Liver (tissue), 9 donors: ENCODE results near the gene CACNA1C. TPM values are rescaled to one million over a fixed set of nuclear protein-coding genes. Genes with fewer than 3 reads are reported as not detected.

ENCODE experiments used
- DNase-seq: peaks from one replicate; pipeline ENCODE4 v3.0.0-alpha.2; 2017; ENCODE audit warnings: low spot score
- H3K27ac ChIP-seq, 2 donors: one replicate each; pipeline ENCODE4 v1.7.0; 2013; ENCODE audit warnings: inconsistent platforms in 2 of 2, low read length in 2 of 2, control low read depth in 1 of 2, low read depth in 1 of 2, mild to moderate bottlenecking in 1 of 2
- H3K27me3 ChIP-seq, 4 donors: one replicate each; pipeline versions ENCODE4 v1.6.1 to v1.7.0; 2013; ENCODE audit warnings: low read length in 3 of 4, inconsistent platforms in 1 of 4, mild to moderate bottlenecking in 1 of 4, moderate library complexity in 1 of 4; ENCODE audit not compliant: control insufficient read depth in 4 of 4, insufficient read depth in 4 of 4
- H3K36me3 ChIP-seq, 4 donors: one replicate each; pipeline versions ENCODE4 v1.6.1 to v1.7.0; 2013; ENCODE audit warnings: low read length in 3 of 4, mild to moderate bottlenecking in 3 of 4, low read depth in 1 of 4, moderate library complexity in 1 of 4; ENCODE audit not compliant: control insufficient read depth in 4 of 4, insufficient read depth in 3 of 4
- H3K4me1 ChIP-seq, 4 donors: one replicate each; pipeline versions ENCODE4 v1.6.1 to v1.7.0; 2013; ENCODE audit warnings: low read length in 3 of 4, mild to moderate bottlenecking in 3 of 4, moderate library complexity in 1 of 4; ENCODE audit not compliant: control insufficient read depth in 4 of 4, insufficient read depth in 4 of 4
- H3K4me3 ChIP-seq, 3 donors: one replicate each; pipeline versions ENCODE4 v1.6.1 to v1.7.0; 2013; ENCODE audit warnings: low read length in 3 of 3, control low read depth in 1 of 3, low read depth in 1 of 3, mild to moderate bottlenecking in 1 of 3
- H3K9ac ChIP-seq, 2 donors: one replicate each; pipeline ENCODE4 v1.7.0; 2013; ENCODE audit warnings: low read length in 2 of 2, mild to moderate bottlenecking in 2 of 2, moderate library complexity in 2 of 2, control low read depth in 1 of 2, low read depth in 1 of 2
- H3K9me3 ChIP-seq, 4 donors: one replicate each; pipeline versions ENCODE4 v1.6.1 to v1.7.0; 2013; ENCODE audit warnings: low read length in 3 of 4; ENCODE audit not compliant: control insufficient read depth in 4 of 4
- CTCF ChIP-seq: fragments of 150-350 bp; IDR thresholded peaks from 2 replicates; pipeline ENCODE4 v1.5.1; 2017; ENCODE audit warnings: improper control_type of control experiment, low read depth, low read length; ENCODE audit not compliant: missing input control
- EGR1 ChIP-seq, 2 donors: IDR thresholded peaks; 2 replicates each; pipeline ENCODE4 v1.6.1; 2016 to 2018; ENCODE audit warnings: antibody characterized with exemption in 2 of 2, low read depth in 2 of 2
- FOXA1 ChIP-seq: IDR thresholded peaks from 2 replicates; pipeline ENCODE4 v1.6.1; 2016; ENCODE audit warnings: antibody characterized with exemption
- FOXA2 ChIP-seq: IDR thresholded peaks from 2 replicates; pipeline ENCODE4 v1.6.1; 2016; ENCODE audit warnings: antibody characterized with exemption
- HNF4G ChIP-seq: IDR thresholded peaks from 2 replicates; pipeline ENCODE4 v1.6.1; 2016; ENCODE audit warnings: antibody characterized with exemption
- JUND ChIP-seq, 2 donors: IDR thresholded peaks; 2 replicates each; pipeline ENCODE4 v1.6.1; 2016; ENCODE audit warnings: antibody characterized with exemption in 2 of 2
- MAX ChIP-seq: IDR thresholded peaks from 2 replicates; pipeline ENCODE4 v1.6.1; 2016; ENCODE audit warnings: antibody characterized with exemption
- NR2F2 ChIP-seq: IDR thresholded peaks from 2 replicates; pipeline ENCODE4 v1.6.1; 2016; ENCODE audit warnings: antibody characterized with exemption
- RAD21 ChIP-seq, 2 donors: IDR thresholded peaks; 2 replicates each; pipeline ENCODE4 v1.6.1; 2016; ENCODE audit warnings: antibody characterized with exemption in 2 of 2, mild to moderate bottlenecking in 2 of 2
- REST ChIP-seq: IDR thresholded peaks from 2 replicates; pipeline ENCODE4 v1.6.1; 2016; ENCODE audit warnings: antibody characterized with exemption, mild to moderate bottlenecking
- TAF1 ChIP-seq: conservative IDR thresholded peaks from 2 replicates; pipeline ENCODE4 v1.6.1; 2016; ENCODE audit warnings: antibody characterized with exemption, mild to moderate bottlenecking
- ZBTB33 ChIP-seq: IDR thresholded peaks from 2 replicates; pipeline ENCODE4 v1.6.1; 2016; ENCODE audit warnings: antibody characterized with exemption
- WGBS: extraction: QIAGEN DNeasy Blood & Tissue Kit; methylation state at CpG from one replicate; pipeline ENCODE4 v1.1.7; 2013; 5-methylcytosine and 5-hydroxymethylcytosine counted together
- polyA plus RNA-seq, 2 donors: library from polyadenylated mRNA; stranded (reverse) in 1 of 2; unstranded in 1 of 2; fragments of 200-250 nt in 1 of 2; fragments of >200 nt in 1 of 2; fragmentation: Nextera tagmentation in 1 of 2; extraction: Ambion mirVana in 1 of 2; gene quantifications; one replicate each; pipeline versions ENCODE4 v1.2.1 to v1.2.3, GENCODE V29; 2013 to 2015
- total RNA-seq, 2 donors: library from RNA; depleted of rRNA; stranded (reverse); fragments of >200 nt; gene quantifications; one replicate each; pipeline ENCODE4 v1.2.3, GENCODE V29; 2014
- donor health status: healthy.
- donor health status: healthy.
- donor health status: healthy.
- donor health status: healthy.
- donor health status: healthy.

The CACNA1C gene
- total and polyA plus RNA-seq, 4 donors: 0.23 to 1.9 (median 0.41) TPM

- no peak for TF ChIP-seq EGR1 (IDR thresholded peaks at IDR 0.05; ENCODE audit: low read depth in 2 of 2)
- TF ChIP-seq CTCF: no peak
- TF ChIP-seq HNF4G: no peak
- TF ChIP-seq FOXA2: no peak
- TF ChIP-seq MAX: no peak
- TF ChIP-seq ZBTB33: no peak
- TF ChIP-seq TAF1: no peak
- H3K9ac ChIP-seq: no peak overlapping the region
- peaks cover 0 to 3% (median 0%) of the 10 kb centered on the region in 4 donors for H3K27me3 ChIP-seq
- no peak overlapping the region for H3K27ac ChIP-seq
- peaks cover 0 to 16% (median 2%) of the 10 kb centered on the region in 4 donors for H3K9me3 ChIP-seq
- 84% methylated on average over 6 of the region's 6 CpGs for WGBS
- H3K4me3 ChIP-seq: no peak overlapping the region
- no peaks in the 10 kb centered on the region for H3K4me1 ChIP-seq
- no peaks in the 10 kb centered on the region for H3K36me3 ChIP-seq
- no peak for DNase-seq
Observed at GRCh38 chr12:2596441-2596840, 543.7 kb downstream of the CACNA1C start.

- Histone ChIP-seq H3K36me3 (no peaks in the 10 kb centered on the region), H3K4me3 (no peak overlapping the region), H3K27me3 (peaks cover 0 to 3% (median 0%) of the 10 kb centered on the region in 4 donors), H3K4me1 (no peaks in the 10 kb centered on the region), H3K9me3 (no peaks in the 10 kb centered on the region), H3K9ac (no peak overlapping the region), H3K27ac (no peak overlapping the region)
- DNase-seq: no peak
- whole genome bisulfite sequencing: 84% methylated on average over 8 of the region's 8 CpGs
- no peak for TF ChIP-seq REST
- TF ChIP-seq FOXA1: no peak
- TF ChIP-seq NR2F2: no peak
- TF ChIP-seq JUND (IDR thresholded peaks at IDR 0.05): no peak
- no peak for TF ChIP-seq RAD21 (IDR thresholded peaks at IDR 0.05)
- TF ChIP-seq HNF4G: no peak
- no peak for TF ChIP-seq EGR1 (IDR thresholded peaks at IDR 0.05; ENCODE audit: low read depth in 2 of 2)
- no peak for TF ChIP-seq ZBTB33
- no peak for TF ChIP-seq FOXA2
Observed at GRCh38 chr12:2605301-2605700, 552.5 kb downstream of the CACNA1C start.
